Neutrophil (primary cell): ENCODE measurements around the gene CAMTA1.

Experiments
- H3K27ac ChIP-seq: fragments of 200-600 bp; sonication (generic); 2 replicates; pipeline ENCODE4 v1.5.1; 2016; ENCODE audit warnings: mild to moderate bottlenecking, moderate library complexity
- H3K27me3 ChIP-seq: fragments of 200-600 bp; sonication (generic); 2 replicates; pipeline ENCODE4 v1.6.0; 2016; ENCODE audit warnings: mild to moderate bottlenecking
- H3K36me3 ChIP-seq: fragments of 200-600 bp; sonication (generic); 2 replicates; pipeline ENCODE4 v1.5.1; 2017
- H3K4me1 ChIP-seq, 2 experiments: fragments of 200-600 bp in 1 of 2; sonication (generic) in 1 of 2; 1 replicate in 1 of 2; 2 replicates in 1 of 2; pipeline versions ENCODE4 v1.5.1 to v1.6.1; 2013 to 2016; ENCODE audit warnings: low read depth in 1 of 2, low read length in 1 of 2, mild to moderate bottlenecking in 1 of 2, moderate library complexity in 1 of 2; ENCODE audit not compliant: control insufficient read depth in 1 of 2, insufficient read depth in 1 of 2
- H3K4me3 ChIP-seq, 2 experiments: fragments of 200-600 bp in 1 of 2; sonication (generic) in 1 of 2; 1 replicate in 1 of 2; 2 replicates in 1 of 2; pipeline ENCODE4 v1.5.1; 2013 to 2016; ENCODE audit warnings: low read depth in 1 of 2, low read length in 1 of 2, mild to moderate bottlenecking in 1 of 2, moderate library complexity in 1 of 2
- H3K9me3 ChIP-seq: fragments of 200-600 bp; sonication (generic); 2 replicates; pipeline ENCODE4 v1.5.1; 2016
- TF ChIP-seq, protein P1 (sequence below): fragments of 200-600 bp; sonication (generic); IDR thresholded peaks from 2 replicates; pipeline ENCODE4 v1.5.1; 2016; ENCODE audit warnings: antibody characterized with exemption

Gene CAMTA1

DNA sequence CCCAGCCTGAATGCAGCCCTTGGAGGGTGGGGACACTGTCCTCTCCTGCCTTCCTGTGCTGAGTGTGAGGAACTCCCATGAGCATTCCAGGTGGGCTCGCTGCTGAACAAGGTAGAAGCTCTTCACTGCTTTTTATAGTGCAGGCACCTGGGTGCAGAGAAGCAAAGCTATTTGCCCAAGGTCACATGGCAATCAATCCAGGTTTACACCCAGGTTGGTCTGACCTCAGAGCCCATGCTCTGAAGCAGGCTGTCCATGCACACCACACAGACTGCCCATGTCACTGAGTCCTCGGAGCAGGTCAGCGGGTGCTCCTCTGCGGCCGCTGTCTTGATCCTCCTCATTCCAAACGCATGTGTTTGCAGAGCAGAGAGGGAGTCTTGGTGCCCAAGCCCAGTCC lies 662.5 kb downstream of the CAMTA1 start:
- Histone ChIP-seq H3K36me3 (no peaks in the 10 kb centered on the region), H3K4me3 (no peak overlapping the region), H3K27ac (no peak overlapping the region), H3K9me3 (no peaks in the 10 kb centered on the region), H3K4me1 (no peaks in the 10 kb centered on the region), H3K27me3 (no peaks in the 10 kb centered on the region)
- TF ChIP-seq, protein P1, sequence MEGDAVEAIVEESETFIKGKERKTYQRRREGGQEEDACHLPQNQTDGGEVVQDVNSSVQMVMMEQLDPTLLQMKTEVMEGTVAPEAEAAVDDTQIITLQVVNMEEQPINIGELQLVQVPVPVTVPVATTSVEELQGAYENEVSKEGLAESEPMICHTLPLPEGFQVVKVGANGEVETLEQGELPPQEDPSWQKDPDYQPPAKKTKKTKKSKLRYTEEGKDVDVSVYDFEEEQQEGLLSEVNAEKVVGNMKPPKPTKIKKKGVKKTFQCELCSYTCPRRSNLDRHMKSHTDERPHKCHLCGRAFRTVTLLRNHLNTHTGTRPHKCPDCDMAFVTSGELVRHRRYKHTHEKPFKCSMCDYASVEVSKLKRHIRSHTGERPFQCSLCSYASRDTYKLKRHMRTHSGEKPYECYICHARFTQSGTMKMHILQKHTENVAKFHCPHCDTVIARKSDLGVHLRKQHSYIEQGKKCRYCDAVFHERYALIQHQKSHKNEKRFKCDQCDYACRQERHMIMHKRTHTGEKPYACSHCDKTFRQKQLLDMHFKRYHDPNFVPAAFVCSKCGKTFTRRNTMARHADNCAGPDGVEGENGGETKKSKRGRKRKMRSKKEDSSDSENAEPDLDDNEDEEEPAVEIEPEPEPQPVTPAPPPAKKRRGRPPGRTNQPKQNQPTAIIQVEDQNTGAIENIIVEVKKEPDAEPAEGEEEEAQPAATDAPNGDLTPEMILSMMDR: no peak

DNA sequence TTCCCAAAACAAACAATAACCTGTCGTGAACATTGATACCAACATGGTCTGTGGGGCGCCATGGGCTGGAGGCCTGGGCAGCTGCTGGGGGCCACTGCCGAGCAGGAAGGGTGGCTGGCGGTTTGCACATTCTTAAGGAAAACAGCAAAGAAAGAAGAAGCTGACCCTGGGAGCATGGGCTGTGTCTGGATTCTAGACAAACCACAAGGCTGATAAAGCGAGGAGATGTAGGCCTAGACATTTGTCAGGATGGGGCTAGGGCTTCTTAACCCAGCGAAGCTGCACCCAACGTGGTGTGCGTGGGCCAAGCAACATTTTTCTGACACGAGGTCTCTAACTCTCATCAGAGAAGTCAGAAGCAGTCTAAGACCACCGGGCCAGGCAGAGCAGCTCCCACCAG lies 663.7 kb downstream of the CAMTA1 start:
- H3K27ac ChIP-seq: no peak overlapping the region
- TF ChIP-seq, protein P1: no peak
- no peaks in the 10 kb centered on the region for H3K36me3 ChIP-seq
- H3K4me1 ChIP-seq: no peaks in the 10 kb centered on the region
- no peak overlapping the region for H3K4me3 ChIP-seq
- H3K27me3 ChIP-seq: no peaks in the 10 kb centered on the region
- H3K9me3 ChIP-seq: no peaks in the 10 kb centered on the region

DNA sequence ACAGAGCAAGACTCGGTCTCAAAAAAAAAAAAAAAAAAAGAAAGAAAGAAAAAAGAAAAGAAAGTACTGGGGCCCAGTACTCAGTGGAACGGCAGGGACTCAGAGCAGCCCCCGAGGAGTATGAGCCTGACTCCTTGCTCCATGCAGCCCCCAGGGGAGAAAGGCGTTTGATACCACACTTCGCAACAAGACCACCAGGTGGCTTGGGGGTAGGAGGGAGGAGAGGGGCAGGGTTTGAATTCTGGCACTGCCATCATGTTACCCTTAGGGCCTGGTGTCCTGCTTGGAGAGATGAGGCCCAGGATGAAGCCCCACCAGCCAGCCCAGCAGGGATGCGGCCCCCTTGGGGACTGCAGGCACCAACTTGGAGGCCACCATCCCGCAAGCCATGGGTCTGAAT lies 664.5 kb downstream of the CAMTA1 start:
- TF ChIP-seq, protein P1: no peak
- no peaks in the 10 kb centered on the region for H3K4me1 ChIP-seq

DNA sequence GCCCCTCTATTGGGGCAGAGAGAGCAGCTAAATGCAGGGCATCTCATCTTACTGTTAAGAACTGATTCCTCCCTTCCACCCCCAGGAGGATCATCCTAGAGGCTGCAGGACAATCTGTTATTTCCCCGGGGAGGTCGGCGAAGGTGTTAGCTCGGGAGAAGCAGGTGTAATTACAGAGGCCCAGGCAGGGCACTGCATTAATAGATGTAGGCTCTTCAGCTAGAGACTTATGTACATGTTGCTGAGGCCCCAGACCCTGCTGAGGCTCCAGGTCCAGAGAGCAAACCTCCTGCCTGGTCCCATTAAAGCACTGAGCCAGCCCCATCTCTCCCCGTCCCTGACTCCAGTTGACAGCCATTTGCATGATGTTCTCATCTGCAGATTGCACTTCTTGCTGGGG lies 665.6 kb downstream of the CAMTA1 start:
- TF ChIP-seq, protein P1: no peak
- no peaks in the 10 kb centered on the region for H3K9me3 ChIP-seq
- H3K27ac ChIP-seq: no peak overlapping the region
- H3K4me3 ChIP-seq: no peak overlapping the region
- H3K27me3 ChIP-seq: no peaks in the 10 kb centered on the region
- H3K4me1 ChIP-seq: no peaks in the 10 kb centered on the region
- H3K36me3 ChIP-seq: no peaks in the 10 kb centered on the region

More for the DNA sequence above, 664.5 kb downstream of the CAMTA1 start:
- H3K27me3 ChIP-seq: no peaks in the 10 kb centered on the region
- no peak overlapping the region for H3K27ac ChIP-seq
- H3K36me3 ChIP-seq: no peaks in the 10 kb centered on the region
- no peaks in the 10 kb centered on the region for H3K9me3 ChIP-seq
- no peak overlapping the region for H3K4me3 ChIP-seq

DNA sequence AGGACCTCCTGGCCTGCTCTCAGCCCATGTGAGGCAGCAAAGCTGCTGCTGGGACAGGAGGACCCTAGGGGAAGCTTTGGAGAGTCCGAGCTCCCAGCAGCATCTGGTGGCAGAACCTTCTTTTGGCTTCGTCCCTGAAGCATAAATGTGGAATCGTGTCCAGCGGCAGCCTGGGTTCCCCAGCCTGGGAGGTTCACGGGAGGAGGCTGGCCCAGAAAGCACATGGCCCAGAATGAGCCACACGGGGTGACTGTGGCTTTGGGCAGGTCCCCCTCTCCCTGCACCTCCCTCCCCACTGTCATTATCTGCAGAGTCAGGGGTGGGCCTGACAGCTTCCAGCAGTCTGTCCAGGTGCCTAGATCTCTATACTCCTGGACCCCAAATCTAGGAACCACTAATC lies 667.8 kb downstream of the CAMTA1 start:
- H3K9me3 ChIP-seq: no peaks in the 10 kb centered on the region
- H3K27me3 ChIP-seq: peaks cover 3% of the 10 kb centered on the region
- no peaks in the 10 kb centered on the region for H3K4me1 ChIP-seq
- no peak overlapping the region for H3K4me3 ChIP-seq
- TF ChIP-seq, protein P1: no peak
- H3K36me3 ChIP-seq: no peaks in the 10 kb centered on the region
- H3K27ac ChIP-seq: no peak overlapping the region
